Motor neuron (in vitro differentiated cells): ENCODE results near the gene PIM3. TPM values are rescaled to one million over a fixed set of nuclear protein-coding genes. Genes with fewer than 3 reads are reported as not detected.
A peak's percentile ranks its signal among the peaks of the same experiment; 100 is the strongest.

ENCODE experiments used
- ATAC-seq, 8 experiments: fragments of 200-7000 bp; cut with Tn5 transposase; replicated peaks in 6 of 8; 2 replicates each; pipeline ENCODE4 v1.8.0; 2021; ENCODE audit warnings: mild to moderate bottlenecking in 8 of 8, moderate library complexity in 8 of 8
- H3K27ac ChIP-seq, 2 donors: fragments of 250-450 bp; sonication (Bioruptor Pico); 2 replicates each; pipeline ENCODE4 v1.9.0; 2021; ENCODE audit warnings: antibody characterized with exemption in 2 of 2, mild to moderate bottlenecking in 2 of 2, moderate library complexity in 1 of 2
- H3K4me1 ChIP-seq, 2 donors: fragments of 250-450 bp; sonication (Bioruptor Pico); replicated peaks in 1 of 2; 2 replicates each; pipeline ENCODE4 v1.6.1; 2021; ENCODE audit warnings: antibody characterized with exemption in 2 of 2, mild to moderate bottlenecking in 2 of 2, moderate library complexity in 1 of 2
- H3K4me3 ChIP-seq, 5 donors: fragments of 250-450 bp; sonication (Bioruptor Pico); 2 replicates each; pipeline ENCODE4 v1.9.0; 2021; ENCODE audit warnings: antibody characterized with exemption in 5 of 5, mild to moderate bottlenecking in 5 of 5, moderate library complexity in 4 of 5
- WGBS, 10 experiments: fragments of 450-650 bp; shearing (Covaris generic); methylation state at CpG; one replicate each; pipeline ENCODE4 v1.0.0; 2022; 5-methylcytosine and 5-hydroxymethylcytosine counted together
- in situ Hi-C, 9 experiments: fragments of 400-800 bp; cut with MboI; loops; one replicate each; pipeline ENCODE4 v1.15.0; 2021; ENCODE audit warnings: low sequenced_read_pairs in 9 of 9, low pct_unique_long_range_greater_than_20kb in 2 of 9; ENCODE audit not compliant: unreplicated experiment in 9 of 9
- total RNA-seq, 8 experiments: library from RNA; unstranded; fragments of 300-600 nt; gene quantifications; 2 replicates each; pipeline versions ENCODE4 v1.2.3 to v1.2.4, GENCODE V29; 2022

Gene PIM3
- total RNA-seq, 8 experiments from 2014 or later, result 10.1 to 40.6 (median 22.4) TPM

DNA sequence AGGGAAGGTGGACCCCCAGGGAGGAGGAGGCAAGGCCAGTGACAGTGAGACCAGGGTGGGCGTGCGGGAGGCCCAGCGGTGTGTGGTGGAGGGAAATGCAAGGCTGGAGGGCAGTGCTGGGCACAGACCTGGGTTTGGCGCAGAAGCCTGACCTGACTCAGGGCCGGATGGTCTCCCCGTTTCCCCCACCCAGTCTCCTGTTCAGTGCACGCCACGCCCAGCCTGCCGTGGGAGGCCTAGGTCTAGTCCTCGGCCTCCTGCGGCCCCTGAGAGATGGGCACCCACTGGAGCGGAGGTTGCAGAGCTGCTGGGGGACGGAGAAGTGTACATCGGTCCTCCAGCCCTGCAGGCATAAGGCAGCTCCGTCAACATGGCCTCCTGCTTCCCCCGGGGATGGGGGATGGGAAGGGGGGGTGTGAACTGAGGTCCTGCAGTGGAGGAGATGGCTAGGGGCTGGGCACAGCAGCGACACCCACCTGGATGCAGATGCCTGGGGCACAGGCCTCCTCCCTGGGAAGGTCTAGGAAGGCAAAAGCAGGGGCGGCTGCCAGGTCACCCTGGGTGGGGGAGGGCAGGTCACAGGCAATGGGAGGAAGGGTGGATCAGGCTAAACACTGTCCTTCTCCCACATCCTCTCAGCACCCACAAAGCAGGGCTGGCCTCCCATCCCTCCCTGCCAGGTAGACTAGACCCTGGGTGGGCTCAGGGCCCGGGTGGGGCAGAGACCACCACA lies 36.1 kb downstream of the PIM3 start:
- no peak for ATAC-seq
- no peak overlapping the region for H3K4me3 ChIP-seq
- in situ Hi-C loops, result no loop called here
- WGBS, 10 experiments, result 30% methylated on average over 2 of the region's 19 CpGs; no CpG with 5 or more reads in 9 of the 10 experiments
- no peaks in the 10 kb centered on the region for H3K4me1 ChIP-seq
- no peak overlapping the region for H3K27ac ChIP-seq

DNA sequence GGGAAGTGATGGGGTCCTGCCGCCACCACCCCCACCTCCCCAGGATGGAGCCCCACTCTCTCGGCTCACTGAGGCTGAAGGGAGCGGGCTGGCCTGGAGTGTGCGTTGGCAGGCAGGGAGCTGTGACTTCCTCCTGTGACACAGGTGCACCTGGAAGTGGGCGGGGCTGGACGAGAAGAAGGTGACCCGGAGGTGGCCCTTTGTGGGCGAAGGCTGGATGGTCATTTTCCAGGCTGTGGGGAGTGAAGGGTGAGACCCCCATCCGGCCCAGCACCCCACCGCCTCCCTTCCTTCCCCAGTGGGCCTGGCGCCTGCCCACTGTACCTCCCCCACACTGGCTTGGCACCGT lies 36.7 kb downstream of the PIM3 start:
- no peak overlapping the region for H3K4me3 ChIP-seq
- H3K4me1 ChIP-seq, result no peaks in the 10 kb centered on the region
- no peak overlapping the region for H3K27ac ChIP-seq
- WGBS, 10 experiments, result 20 to 93% (median 54%) methylated on average over 1 to 5 of the region's 12 CpGs; no CpG with 5 or more reads in 7 of the 10 experiments
- ATAC-seq, result no peak
- in situ Hi-C loops, result no loop called here

DNA sequence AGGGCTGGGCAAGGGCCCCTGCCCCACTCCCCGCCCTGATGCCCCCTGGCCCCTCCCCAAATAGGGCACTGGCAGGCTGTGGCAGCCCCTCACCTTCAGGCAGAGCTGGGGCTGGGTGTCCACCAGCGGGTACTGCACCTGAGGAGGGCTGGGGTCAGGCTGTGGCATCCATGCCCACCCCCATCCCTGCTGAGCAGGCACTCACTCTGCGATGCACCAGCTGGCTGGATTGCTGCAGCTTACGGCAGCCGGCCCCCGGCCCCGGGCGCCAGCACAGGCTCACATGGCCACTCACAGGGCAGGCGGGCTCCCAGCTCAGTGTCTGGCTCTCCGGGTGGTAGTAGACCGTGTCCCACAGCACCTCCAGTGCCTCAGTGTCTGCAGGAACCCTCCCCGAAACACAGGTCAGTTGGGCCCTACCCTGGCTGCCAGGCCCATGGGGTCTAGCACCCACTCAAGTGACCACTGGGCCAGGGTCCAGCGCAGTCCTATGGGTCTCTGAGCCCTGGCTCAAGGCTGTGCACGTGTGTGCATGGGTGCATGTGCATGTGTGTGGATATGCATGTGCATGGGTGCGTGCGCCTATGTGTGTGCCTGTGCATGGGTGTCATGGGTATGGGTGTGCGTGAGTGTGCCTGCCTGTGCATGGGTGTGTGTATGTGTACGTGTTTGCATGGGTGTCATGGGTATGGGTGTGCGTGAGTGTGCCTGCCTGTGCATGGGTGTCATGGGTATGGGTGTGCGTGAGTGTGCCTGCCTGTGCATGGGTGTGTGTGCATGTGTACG lies 37.6 kb downstream of the PIM3 start:
- Histone ChIP-seq H3K4me3 (no peak overlapping the region), H3K4me1 (no peaks in the 10 kb centered on the region), H3K27ac (no peak overlapping the region)
- in situ Hi-C loops, result no loop called here
- WGBS, 10 experiments, result 60 to 100% (median 100%) methylated on average over 1 to 5 of the region's 21 CpGs; no CpG with 5 or more reads in 5 of the 10 experiments
- ATAC-seq, result peak in 2 of 8 experiments; percentile 6 to 9

DNA sequence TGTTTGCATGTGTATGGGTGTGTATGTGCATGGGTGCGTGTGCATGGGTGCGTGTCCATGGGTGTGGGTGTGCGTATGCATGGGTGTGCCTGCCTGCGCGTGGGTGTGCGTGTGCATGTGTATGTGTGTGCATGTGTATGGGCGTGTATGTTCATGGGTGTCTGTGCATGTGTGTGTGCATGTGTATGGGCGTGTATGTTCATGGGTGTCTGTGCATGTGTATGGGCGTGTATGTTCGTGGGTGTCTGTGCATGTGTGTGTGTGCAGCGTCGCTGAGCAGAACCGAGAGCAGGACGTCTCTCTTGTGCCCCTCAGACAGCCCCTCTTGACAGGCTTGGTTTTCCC lies 38.1 kb downstream of the PIM3 start:
- peak in 3 of 8 experiments; percentile 5 to 9 (median 6) for ATAC-seq
- 77 to 100% (median 94%) methylated on average over 1 to 9 of the region's 14 CpGs; no CpG with 5 or more reads in 6 of the 10 experiments for WGBS, 10 experiments
- Histone ChIP-seq H3K4me3 (no peak overlapping the region), H3K27ac (no peak overlapping the region), H3K4me1 (no peaks in the 10 kb centered on the region)
- in situ Hi-C loops, result no loop called here

DNA sequence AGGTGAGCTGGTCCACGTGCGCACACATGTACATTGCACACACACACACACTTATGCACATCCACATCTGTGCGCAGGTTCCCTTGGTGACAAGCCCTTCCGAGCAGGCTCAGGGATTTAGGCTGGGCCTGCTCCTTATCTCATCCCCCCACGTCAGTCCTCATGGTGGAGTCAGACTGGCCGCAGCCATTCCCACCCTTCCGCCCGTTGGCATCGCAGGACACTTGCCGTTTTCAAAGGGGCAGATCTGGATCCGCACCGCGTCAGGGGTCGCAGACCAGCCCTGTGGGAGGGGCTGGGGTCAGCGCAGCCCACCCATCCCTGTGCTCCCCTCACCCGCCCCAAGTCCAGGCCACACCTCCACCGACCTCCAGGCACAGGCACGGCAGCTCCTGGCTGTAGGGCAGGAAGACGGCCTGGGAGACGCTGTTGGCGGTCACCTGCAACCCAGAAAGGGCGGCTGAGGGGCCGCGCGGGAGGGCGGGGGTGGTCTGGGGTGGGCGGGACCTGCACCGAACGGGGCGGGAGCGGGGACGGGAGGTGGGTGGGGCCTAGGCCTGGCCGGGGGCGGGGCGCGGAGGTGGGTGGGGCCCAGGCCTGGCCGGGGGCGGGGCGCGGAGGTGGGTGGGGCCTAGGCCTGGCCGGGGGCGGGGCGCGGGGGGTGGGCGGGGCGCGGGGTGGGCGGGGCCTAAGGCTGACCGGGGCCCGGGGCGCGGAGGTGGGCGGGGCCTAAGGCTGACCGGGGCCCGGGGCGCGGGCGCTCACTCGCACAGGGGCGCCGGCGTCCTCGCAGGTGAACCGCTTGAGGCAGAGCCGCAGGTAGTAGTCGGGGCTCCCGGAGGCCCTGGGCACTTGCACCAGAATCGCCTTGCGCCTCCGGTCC lies 38.7 kb downstream of the PIM3 start:
- ATAC-seq, result peak in 6 of 8 experiments; percentile 32 to 66 (median 60)
- H3K27ac ChIP-seq, result no peak overlapping the region
- in situ Hi-C loops, result no loop called here
- peak overlapping the region in 4 of 5 donors; percentile 17 to 38 (median 26) for H3K4me3 ChIP-seq
- H3K4me1 ChIP-seq, result no peaks in the 10 kb centered on the region
- 0 to 14% methylated on average over 1 to 5 of the region's 70 CpGs; no CpG with 5 or more reads in 8 of the 10 experiments for whole genome bisulfite sequencing, 10 experiments

DNA sequence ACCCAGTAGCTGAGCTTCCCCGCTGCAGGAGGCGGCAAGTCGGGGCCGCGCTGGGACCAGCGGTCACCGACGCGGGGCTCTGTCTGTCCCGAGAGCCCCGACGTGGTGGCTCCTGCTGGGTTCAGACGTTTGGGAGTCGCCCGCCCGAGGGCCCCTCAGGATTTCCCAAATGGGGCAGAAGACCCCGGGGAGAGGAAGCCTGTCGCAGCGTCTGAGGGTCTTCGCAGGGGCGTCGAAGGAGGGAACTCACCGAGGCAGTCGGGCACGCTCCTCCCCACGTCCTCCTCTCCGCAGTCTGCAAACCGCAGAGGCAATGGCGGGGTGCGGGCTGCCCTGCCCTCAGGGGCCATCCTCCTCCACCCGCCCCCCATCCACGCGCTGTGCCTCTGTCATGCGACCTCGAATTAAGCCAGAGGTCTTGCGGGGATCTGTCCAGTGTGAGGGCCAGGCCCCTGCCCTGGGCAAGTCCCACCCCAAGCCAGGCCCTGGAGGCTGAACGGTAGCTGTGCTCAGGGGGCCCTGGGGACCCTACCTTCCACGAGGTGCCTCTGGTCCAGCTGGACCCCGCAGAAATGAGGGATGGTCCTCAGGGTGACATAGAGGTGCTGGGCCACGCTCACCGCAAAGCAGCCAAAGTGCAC lies 39.5 kb downstream of the PIM3 start:
- H3K27ac ChIP-seq, result no peak overlapping the region
- H3K4me1 ChIP-seq, result no peaks in the 10 kb centered on the region
- WGBS, 10 experiments, result 0 to 100% (median 20%) methylated on average over 2 to 5 of the region's 41 CpGs; no CpG with 5 or more reads in 5 of the 10 experiments
- peak overlapping the region in 4 of 5 donors; percentile 17 to 38 (median 26) for H3K4me3 ChIP-seq
- in situ Hi-C loops, result no loop called here
- ATAC-seq, result peak in 1 of 8 experiments; percentile 10

DNA sequence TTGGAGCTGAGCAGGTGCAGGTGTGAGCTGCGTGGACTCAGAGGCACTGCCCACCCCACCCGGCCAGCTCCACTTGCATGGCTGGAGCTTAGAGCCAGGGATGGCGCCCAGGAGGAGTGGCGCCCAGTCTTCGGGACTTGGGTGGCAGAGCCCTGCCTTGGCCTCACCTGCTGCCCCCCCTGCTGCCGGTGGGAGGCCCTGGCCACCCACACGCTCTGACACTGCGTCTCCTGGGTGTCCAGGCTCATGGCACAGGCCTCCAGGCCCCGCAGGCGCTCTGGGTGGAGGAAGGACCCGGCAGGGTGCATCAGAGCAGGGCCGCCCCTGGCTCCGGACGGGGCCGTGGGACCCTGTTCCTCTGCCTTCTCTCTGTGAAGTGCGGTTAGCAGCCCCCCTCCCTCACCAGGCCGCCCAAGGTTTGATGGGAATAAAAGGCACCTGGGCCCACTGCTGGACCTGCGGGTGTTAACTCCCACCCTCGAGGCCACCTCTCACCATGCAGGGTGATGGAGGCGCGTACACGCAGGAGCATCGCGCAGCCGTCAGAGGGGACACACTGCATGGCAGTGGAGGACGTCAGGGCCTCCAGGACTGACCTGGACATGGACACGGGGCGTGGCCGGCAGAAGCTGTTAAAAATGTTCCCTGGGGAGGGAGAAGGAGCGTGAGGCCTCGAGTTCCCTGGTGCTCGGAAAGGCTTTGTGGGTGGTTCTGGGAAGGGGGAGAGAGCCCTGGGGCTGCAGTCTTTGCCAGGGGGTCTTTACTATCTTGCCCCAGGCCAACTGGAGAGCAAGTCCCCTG lies 40.2 kb downstream of the PIM3 start:
- in situ Hi-C loops, result no loop called here
- Histone ChIP-seq H3K4me1 (no peaks in the 10 kb centered on the region), H3K27ac (no peak overlapping the region), H3K4me3 (no peak overlapping the region)
- ATAC-seq, result no peak
- WGBS, 10 experiments, result 45 to 93% (median 84%) methylated on average over 2 to 6 of the region's 32 CpGs; no CpG with 5 or more reads in 7 of the 10 experiments

DNA sequence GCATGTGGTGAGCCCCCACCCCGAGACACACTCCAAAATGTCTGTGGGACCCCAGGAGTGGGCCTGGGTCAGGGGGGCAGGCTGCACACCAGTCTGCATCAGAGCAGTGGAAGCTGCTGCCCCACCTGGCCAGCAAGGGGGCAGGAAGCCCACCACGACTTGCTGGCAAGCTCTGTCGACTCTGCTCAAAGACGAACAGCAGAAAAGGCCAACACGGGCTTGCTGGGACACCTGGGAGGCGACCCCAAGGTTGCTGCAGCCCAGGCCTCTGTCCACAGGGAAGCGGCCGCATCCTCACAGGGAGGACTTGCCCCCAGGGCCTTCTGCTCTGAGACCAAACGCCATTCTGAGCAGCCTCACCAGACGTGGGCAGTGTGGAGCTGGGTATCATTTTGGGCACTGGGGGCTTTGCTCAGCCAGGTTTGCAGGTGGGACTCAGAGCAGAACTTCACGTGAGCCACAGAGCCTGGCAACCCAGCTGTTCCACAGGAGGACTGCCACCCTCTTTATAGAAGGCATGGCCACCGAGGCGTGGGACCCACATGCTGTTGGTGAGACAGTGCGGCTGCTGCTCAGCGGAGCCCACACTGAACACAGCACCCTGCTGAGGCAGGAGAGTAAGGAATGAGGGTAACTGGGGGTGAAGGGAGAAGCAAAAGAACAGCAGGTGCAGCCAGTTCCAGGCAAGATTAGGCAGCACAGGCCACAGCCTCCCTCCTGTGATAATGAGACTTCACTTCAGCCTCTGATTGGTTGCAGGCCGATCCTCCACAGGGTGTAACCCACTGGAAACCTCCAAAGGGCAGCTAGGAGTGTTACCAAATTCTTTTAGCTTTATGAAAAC lies 41.0 kb downstream of the PIM3 start:
- Histone ChIP-seq H3K4me1 (no peaks in the 10 kb centered on the region), H3K27ac (no peak overlapping the region), H3K4me3 (no peak overlapping the region)
- no peak for ATAC-seq
- 40 to 80% (median 68%) methylated on average over 1 to 7 of the region's 16 CpGs; no CpG with 5 or more reads in 2 of the 10 experiments for WGBS, 10 experiments
- in situ Hi-C loops, result no loop called here

DNA sequence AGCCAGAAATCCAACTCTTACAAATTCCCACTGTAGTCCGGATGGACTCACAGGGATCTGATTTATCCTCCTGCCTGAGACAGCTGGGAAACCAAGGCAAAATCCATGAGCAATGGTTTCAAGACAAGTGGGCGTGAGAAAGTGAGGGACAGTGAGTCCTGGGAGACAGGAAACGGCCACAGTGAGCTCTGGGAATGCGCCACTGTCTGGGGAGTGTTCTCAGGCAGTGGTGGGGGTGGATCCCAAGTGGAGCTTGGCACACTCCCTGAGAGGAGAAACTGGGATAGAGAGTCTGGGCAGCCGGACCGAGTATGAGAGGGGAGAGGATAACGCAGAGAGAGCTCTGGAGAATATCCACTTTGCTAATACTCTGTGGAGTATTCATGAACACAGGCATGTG lies 42.2 kb downstream of the PIM3 start:
- no peak for ATAC-seq
- Histone ChIP-seq H3K4me1 (no peaks in the 10 kb centered on the region), H3K27ac (no peak overlapping the region), H3K4me3 (no peak overlapping the region)
- WGBS, 10 experiments, result 35 to 100% (median 86%) methylated on average over 1 to 7 of the region's 7 CpGs; no CpG with 5 or more reads in 4 of the 10 experiments
- in situ Hi-C loops, result no loop called here

DNA sequence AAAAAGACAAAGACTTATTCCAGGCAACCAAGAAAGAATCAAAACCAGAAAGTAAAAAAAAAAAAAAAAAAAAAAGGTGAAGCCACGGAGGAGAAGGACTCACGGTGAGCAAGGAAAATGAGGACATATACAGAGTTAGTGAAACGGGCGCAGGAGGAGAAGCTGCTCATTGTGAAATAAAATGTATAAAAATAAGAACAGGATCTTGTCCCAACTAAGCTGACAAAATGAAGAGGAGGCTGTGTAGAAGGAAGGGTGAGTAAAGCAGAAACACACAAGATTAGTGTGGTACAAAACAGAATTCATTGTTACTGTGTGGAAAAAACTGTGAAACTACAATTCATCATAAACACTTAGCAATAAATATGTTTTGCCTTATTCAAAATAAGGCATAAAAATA lies 44.3 kb downstream of the PIM3 start:
- in situ Hi-C loops, result no loop called here
- ATAC-seq, result no peak
- WGBS, 10 experiments, result 0 to 92% (median 60%) methylated on average over 1 to 4 of the region's 4 CpGs

DNA sequence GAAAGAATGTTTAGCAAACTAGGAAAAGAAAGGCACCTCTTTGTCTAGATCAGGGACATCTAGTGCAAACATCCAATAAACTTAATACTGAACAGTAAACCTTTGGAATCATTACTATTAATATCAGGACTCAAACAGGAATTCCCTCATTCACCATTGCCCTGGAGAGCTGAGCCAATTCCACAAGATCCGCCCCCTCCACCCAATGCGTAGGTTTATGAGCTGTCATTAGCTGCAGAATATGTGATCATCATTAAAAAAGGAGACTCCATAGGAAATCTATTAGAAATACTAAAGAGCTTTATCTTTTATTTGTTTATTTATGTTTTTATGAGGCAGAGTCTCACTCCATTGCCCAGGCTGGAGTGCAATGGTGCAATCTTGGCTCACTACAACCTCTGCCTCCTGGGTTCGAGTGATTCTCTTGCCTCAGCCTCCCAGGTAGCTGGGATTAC lies 46.5 kb downstream of the PIM3 start:
- no peak overlapping the region for H3K27ac ChIP-seq
- ATAC-seq, result no peak
- no peak overlapping the region for H3K4me3 ChIP-seq
- 83 to 100% (median 92%) methylated on average over 1 to 2 of the region's 3 CpGs; no CpG with 5 or more reads in 4 of the 10 experiments for WGBS, 10 experiments
- peaks cover 0 to 3% of the 10 kb centered on the region in 2 donors for H3K4me1 ChIP-seq
- in situ Hi-C loops, result no loop called here

More for the DNA sequence above, 44.3 kb downstream of the PIM3 start:
- Histone ChIP-seq H3K27ac (no peak overlapping the region), H3K4me3 (no peak overlapping the region), H3K4me1 (no peaks in the 10 kb centered on the region)
